ENCODE data around the gene TEX2. TPM values are rescaled to one million over a fixed set of nuclear protein-coding genes. Genes with fewer than 3 reads are reported as not detected.

Gene TEX2
- total and polyA plus RNA-seq, 2 donors (not counting 3 experiments of a cell fraction or from before 2014, with no cell fraction given) = 13.3 to 25.8 TPM

DNA sequence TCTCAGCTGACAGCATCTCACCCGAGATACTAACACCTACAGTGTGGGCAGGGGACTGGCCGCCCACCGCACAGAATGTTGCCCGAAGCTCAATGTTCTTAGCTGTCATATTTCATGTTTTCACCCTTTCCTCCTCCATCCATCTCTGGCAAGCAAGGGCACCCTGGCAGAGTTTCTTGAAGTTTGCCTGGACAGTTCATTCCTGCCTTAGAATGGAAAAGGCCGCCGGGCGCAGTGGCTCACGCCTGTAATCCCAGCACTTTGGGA lies 37.6 kb upstream of the TEX2 start:
- H3K79me2 ChIP-seq (ENCODE audit: control insufficient read depth, insufficient read depth, low read length) = no peaks in the 10 kb centered on the region
- no peaks in the 10 kb centered on the region for H3K36me3 ChIP-seq (ENCODE audit: control insufficient read depth in 2 of 2, extremely low read depth in 1 of 2, insufficient read depth in 2 of 2, low read length in 2 of 2)
- no peak overlapping the region for H2AFZ ChIP-seq (ENCODE audit: low read depth, low read length)
- no peak overlapping the region for H3K9ac ChIP-seq (replicated peaks; ENCODE audit: extremely low read depth, insufficient read depth, low read length)
- no peak overlapping the region for H3K4me3 ChIP-seq (replicated peaks in 1 of 3; ENCODE audit: insufficient read depth in 1 of 3, low read depth in 1 of 3, low read length in 3 of 3)
- POLR2A ChIA-PET = no interaction called here
- intact Hi-C loops (cut with micrococcal nuclease) (no loop called here), dilution Hi-C loops (cut with MboI; ENCODE audit: extremely low pct_ligation_motif_present, low sequenced_read_pairs) (loop anchor here (10.0 kb wide), 1 partner anchor 184 kb away; no protein-coding TSS in a partner anchor)
- CTCF ChIA-PET = interaction anchor here (1.3 to 12.4 kb wide), 4 partner anchors 9 to 120 kb away, joined by 4 to 203 read pairs (median 4); no protein-coding TSS in a partner anchor
- peaks cover 0 to 3% of the 10 kb centered on the region in 2 experiments for H3K27me3 ChIP-seq (ENCODE audit: control insufficient read depth in 2 of 2, insufficient read depth in 2 of 2, low read length in 2 of 2)
- no peaks in the 10 kb centered on the region for H3K9me1 ChIP-seq (replicated peaks; ENCODE audit: control insufficient read depth, extremely low read depth, insufficient read depth, low read length)
- H3K4me1 ChIP-seq (ENCODE audit: control insufficient read depth, extremely low read depth, insufficient read depth, low read length) = no peaks in the 10 kb centered on the region
- H3K27ac ChIP-seq (ENCODE audit: insufficient read depth, low read depth, low read length) = no peak overlapping the region
- no peak overlapping the region for H3K4me2 ChIP-seq (ENCODE audit: insufficient read depth, low read length)
- no TSS peak for BruUV-seq (replicated peaks)
- no peaks in the 10 kb centered on the region for H4K20me1 ChIP-seq (replicated peaks; ENCODE audit: control insufficient read depth, extremely low read depth, insufficient read depth, low read length)
- FAIRE-seq (no peak), DNase-seq (ENCODE audit: low read depth, low spot score) (no peak)
- H3K9me3 ChIP-seq (replicated peaks; ENCODE audit: control insufficient read depth, insufficient read depth, low read length) = no peaks in the 10 kb centered on the region
- no peak for TF ChIP-seq JUN (IDR thresholded peaks at IDR 0.05; ENCODE audit: borderline replicate concordance, insufficient read depth, insufficient read length, low read depth)
- TF ChIP-seq, protein P1, sequence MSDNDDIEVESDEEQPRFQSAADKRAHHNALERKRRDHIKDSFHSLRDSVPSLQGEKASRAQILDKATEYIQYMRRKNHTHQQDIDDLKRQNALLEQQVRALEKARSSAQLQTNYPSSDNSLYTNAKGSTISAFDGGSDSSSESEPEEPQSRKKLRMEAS (IDR thresholded peaks at IDR 0.05; ENCODE audit: insufficient read depth, insufficient read length) = no peak
- TF ChIP-seq MYC (IDR thresholded peaks at IDR 0.05; ENCODE audit: low read depth, low read length) = no peak
- no peak for TF ChIP-seq FOS (IDR thresholded peaks at IDR 0.05; ENCODE audit: borderline replicate concordance, insufficient read depth, low read length)
- TF ChIP-seq POLR2A (IDR thresholded peaks at IDR 0.05; ENCODE audit: low read depth, low read length) = no peak
- no peak for TF ChIP-seq POLR2AphosphoS5 (IDR thresholded peaks at IDR 0.05; ENCODE audit: insufficient read depth, low read depth, low read length)
- TF ChIP-seq, protein P2, sequence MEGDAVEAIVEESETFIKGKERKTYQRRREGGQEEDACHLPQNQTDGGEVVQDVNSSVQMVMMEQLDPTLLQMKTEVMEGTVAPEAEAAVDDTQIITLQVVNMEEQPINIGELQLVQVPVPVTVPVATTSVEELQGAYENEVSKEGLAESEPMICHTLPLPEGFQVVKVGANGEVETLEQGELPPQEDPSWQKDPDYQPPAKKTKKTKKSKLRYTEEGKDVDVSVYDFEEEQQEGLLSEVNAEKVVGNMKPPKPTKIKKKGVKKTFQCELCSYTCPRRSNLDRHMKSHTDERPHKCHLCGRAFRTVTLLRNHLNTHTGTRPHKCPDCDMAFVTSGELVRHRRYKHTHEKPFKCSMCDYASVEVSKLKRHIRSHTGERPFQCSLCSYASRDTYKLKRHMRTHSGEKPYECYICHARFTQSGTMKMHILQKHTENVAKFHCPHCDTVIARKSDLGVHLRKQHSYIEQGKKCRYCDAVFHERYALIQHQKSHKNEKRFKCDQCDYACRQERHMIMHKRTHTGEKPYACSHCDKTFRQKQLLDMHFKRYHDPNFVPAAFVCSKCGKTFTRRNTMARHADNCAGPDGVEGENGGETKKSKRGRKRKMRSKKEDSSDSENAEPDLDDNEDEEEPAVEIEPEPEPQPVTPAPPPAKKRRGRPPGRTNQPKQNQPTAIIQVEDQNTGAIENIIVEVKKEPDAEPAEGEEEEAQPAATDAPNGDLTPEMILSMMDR (IDR thresholded peaks at IDR 0.05; ENCODE audit: extremely low read depth in 1 of 2, insufficient read depth in 1 of 2, low read depth in 1 of 2, low read length in 2 of 2) = no peak
- no peak for TF ChIP-seq GATA2 (IDR thresholded peaks at IDR 0.05; ENCODE audit: insufficient read depth, insufficient read length, low read depth, low read length)
- no peak for TF ChIP-seq EZH2 (IDR thresholded peaks at IDR 0.05; ENCODE audit: borderline replicate concordance, low read depth, low read length, severe bottlenecking)

Measured in endothelial cell of umbilical vein (primary cell).